Suppressor macrophage treated with lipopolysaccharide for 1 hour (primary cell): ENCODE results near the gene GPR27.
A peak's percentile ranks its signal among the peaks of the same experiment; 100 is the strongest.

ENCODE experiments used
- DNase-seq, 3 donors: peaks; one replicate each; pipeline ENCODE4 v3.0.0-alpha.2; 2020 to 2022

The GPR27 gene

GRCh38 chr3:71787851-71788405, 34.3 kb downstream of the GPR27 start:
- no peak for DNase-seq

- DNase-seq = no peak
These were observed 36.3 kb downstream of the GPR27 start for GRCh38 chr3:71789922-71790321.

- DNase-seq = no peak
These were observed 38.0 kb downstream of the GPR27 start for GRCh38 chr3:71791634-71792033.

DNA sequence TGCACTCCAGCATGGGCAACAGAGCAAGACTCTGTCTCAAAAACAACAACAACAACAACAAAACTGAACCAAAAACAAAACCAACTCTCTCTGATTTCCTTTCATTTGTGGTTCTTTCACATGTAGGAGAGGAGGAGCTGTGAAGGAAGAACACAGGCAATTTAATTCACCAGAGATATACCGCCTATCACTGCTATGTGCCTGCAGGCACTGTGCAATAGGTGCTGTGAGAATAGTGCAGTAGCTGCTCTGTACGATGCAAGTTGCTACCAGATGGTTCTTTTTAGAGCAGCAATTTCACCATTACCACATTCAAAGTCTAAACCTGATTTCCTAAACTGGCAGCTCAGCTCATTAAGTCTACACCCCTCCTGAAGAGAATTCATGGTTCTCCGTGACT, 42.6 kb downstream of the GPR27 start:
- no peak for DNase-seq

DNA sequence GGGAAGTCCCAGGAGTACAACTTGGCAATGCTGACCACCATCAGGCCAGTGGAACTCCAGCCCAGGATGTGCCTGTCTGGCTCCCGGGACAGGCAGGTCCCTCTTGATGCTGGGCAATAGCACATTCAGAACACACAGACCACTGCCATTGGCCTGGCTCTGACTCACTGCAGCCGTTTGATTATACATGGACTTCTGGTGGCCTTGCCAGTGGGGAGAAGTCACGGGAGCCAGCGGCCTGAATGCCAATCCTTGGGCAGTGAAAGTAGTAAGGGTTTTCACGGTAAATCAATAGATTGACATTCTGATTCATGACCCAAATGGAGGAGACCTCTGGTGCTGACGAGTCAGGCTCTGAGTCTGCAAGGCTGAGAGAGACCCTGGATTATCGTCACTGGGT, 43.8 kb downstream of the GPR27 start:
- DNase-seq = no peak

GRCh38 chr3:71800023-71800422, 46.4 kb downstream of the GPR27 start:
- no peak for DNase-seq

- DNase-seq = no peak
These were observed 48.3 kb downstream of the GPR27 start for GRCh38 chr3:71801986-71802385.

DNA sequence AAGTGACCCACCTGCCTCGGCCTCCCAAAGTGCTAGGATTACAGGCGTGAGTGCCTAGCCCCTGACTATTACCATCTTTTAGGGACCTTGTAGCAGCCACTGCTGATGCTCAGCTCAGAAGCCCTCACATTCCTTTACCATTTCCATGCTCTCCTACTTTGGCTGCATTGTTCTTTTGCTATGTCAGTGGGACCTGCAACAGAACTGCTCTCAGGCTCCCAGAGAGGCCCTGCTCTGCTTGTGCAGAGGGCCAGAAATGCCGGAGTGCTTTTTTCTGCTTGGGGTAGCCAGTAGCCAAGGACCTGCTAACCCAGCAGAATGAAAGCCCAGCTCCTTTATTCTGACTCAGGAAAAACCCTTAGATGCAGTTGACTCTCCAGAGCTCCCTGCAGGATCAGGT, 49.6 kb downstream of the GPR27 start:
- DNase-seq = no peak

DNA sequence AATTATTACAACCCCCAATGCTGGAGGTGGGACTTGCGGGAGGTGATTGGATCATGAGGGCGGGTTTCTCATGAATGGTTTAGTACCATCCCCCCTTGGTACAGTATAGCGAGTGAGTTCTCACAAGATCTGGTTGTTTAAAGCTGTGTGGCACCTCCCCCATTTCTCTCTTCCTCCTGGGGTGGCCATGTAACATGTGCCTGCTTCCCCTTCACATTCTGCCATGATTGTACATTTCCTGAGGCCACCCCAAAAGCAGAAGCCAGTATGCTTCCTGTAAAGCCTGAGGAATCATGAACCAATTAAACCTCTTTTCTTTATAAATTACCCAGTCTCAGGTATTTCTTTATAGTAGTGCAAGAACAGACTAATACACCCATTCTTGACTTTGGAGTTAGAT, 51.5 kb downstream of the GPR27 start:
- peak; percentile 28 to 64 (median 56) for DNase-seq

DNA sequence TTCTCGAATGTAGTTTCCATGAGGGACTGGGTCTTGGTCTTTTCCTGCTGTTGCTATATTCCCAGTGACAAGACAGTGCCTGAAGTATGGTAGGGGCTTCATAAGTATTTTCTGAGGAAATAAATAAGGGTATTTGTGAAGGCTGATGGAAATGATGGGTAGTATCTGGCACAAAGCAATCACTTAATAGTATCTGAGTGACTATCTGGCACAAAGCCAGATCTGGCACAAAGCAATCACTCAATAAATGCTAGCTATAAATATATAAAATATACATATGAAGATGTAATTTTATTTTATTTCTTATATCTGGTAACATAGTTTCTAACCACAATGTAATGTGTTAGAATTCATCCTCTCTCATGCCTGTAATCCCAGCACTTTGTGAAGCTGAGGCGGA, 52.0 kb downstream of the GPR27 start:
- no peak for DNase-seq
